Measurements from ENCODE around the gene MYO7A. TPM values are rescaled to one million over a fixed set of nuclear protein-coding genes. Genes with fewer than 3 reads are reported as not detected.

MYO7A gene
- total RNA-seq, 1 donor from 2014 or later, result 5.5 TPM

- H3K4me1 ChIP-seq, result no peaks in the 10 kb centered on the region
- TF ChIP-seq, protein P1, sequence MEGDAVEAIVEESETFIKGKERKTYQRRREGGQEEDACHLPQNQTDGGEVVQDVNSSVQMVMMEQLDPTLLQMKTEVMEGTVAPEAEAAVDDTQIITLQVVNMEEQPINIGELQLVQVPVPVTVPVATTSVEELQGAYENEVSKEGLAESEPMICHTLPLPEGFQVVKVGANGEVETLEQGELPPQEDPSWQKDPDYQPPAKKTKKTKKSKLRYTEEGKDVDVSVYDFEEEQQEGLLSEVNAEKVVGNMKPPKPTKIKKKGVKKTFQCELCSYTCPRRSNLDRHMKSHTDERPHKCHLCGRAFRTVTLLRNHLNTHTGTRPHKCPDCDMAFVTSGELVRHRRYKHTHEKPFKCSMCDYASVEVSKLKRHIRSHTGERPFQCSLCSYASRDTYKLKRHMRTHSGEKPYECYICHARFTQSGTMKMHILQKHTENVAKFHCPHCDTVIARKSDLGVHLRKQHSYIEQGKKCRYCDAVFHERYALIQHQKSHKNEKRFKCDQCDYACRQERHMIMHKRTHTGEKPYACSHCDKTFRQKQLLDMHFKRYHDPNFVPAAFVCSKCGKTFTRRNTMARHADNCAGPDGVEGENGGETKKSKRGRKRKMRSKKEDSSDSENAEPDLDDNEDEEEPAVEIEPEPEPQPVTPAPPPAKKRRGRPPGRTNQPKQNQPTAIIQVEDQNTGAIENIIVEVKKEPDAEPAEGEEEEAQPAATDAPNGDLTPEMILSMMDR (IDR thresholded peaks at IDR 0.05), result no peak
- no peaks in the 10 kb centered on the region for H3K36me3 ChIP-seq
- DNase-seq (no peak), ATAC-seq (no peak)
- no peaks in the 10 kb centered on the region for H3K27me3 ChIP-seq (ENCODE audit: low read depth)
- H3K4me3 ChIP-seq, result no peak overlapping the region
- H3K9me3 ChIP-seq, result no peaks in the 10 kb centered on the region
- no peak overlapping the region for H3K27ac ChIP-seq
- intact Hi-C loops (cut with DNase I), result no loop called here
Measured at GRCh38 chr11:77233011-77233410, 105.0 kb downstream of the MYO7A start.

GRCh38 chr11:77236901-77237300 lies 108.9 kb downstream of the MYO7A start:
- H3K9me3 ChIP-seq, result no peaks in the 10 kb centered on the region
- H3K27ac ChIP-seq, result no peak overlapping the region
- intact Hi-C loops (cut with DNase I), result no loop called here
- DNase-seq (no peak), ATAC-seq (no peak)
- H3K36me3 ChIP-seq, result no peaks in the 10 kb centered on the region
- no peaks in the 10 kb centered on the region for H3K27me3 ChIP-seq (ENCODE audit: low read depth)
- no peak overlapping the region for H3K4me3 ChIP-seq
- TF ChIP-seq, protein P1 (IDR thresholded peaks at IDR 0.05), result no peak
- H3K4me1 ChIP-seq, result no peaks in the 10 kb centered on the region

DNA sequence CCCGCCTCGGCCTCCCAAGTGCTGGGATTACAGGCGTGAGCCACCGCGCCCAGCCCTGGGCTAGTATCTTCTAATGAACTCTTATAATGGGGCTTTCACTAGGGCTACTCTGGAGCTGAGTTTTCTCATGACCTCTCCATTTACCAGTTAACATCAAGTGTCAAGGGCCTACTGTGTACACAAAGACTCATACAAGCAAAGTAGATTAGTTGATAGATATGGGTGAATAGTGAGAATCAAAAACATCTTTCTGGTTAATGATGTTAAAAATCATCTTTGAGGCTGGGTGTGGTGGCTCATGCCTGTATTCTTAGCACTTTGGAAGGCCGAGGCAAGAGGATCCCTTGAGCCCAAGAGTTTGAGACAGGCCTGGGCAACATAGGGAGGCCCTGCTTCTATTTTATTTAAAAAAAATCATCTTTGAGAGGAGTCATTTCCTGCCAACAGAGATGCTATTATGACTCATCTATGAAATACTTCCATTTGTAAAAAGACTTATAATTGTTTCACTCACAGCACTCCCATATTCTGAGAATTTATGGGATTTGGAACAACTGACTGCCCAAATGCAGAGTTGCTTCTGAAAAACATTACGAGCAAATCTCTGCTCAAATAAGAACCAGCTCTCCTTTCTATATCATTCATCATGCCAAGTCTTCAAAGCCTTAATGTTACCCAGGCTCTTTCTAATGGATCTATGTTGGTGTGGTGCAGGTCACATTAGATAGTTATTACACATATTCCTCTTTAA lies 116.4 kb downstream of the MYO7A start:
- no peak for DNase-seq

GRCh38 chr11:77249427-77249826 lies 121.4 kb downstream of the MYO7A start:
- Histone ChIP-seq H3K36me3 (no peaks in the 10 kb centered on the region), H3K9me3 (no peaks in the 10 kb centered on the region)

More for the DNA sequence above, 116.4 kb downstream of the MYO7A start:
- TF ChIP-seq, protein P1 (IDR thresholded peaks at IDR 0.05), result no peak
- Histone ChIP-seq H3K4me3 (no peak overlapping the region), H3K36me3 (no peaks in the 10 kb centered on the region), H3K27me3 (ENCODE audit: low read depth) (no peaks in the 10 kb centered on the region), H3K27ac (no peak overlapping the region), H3K4me1 (no peaks in the 10 kb centered on the region), H3K9me3 (no peaks in the 10 kb centered on the region)
- intact Hi-C loops (cut with DNase I), result no loop called here
- ATAC-seq, result peak; percentile 32 to 40

GRCh38 chr11:77250881-77251640 lies 123.0 kb downstream of the MYO7A start:
- DNase-seq (no peak), ATAC-seq (no peak)
- no peaks in the 10 kb centered on the region for H3K9me3 ChIP-seq
- no peaks in the 10 kb centered on the region for H3K27me3 ChIP-seq (ENCODE audit: low read depth)
- no peak overlapping the region for H3K4me3 ChIP-seq
- H3K4me1 ChIP-seq, result no peaks in the 10 kb centered on the region
- TF ChIP-seq, protein P1 (IDR thresholded peaks at IDR 0.05), result no peak
- intact Hi-C loops (cut with DNase I), result no loop called here
- H3K27ac ChIP-seq, result no peak overlapping the region
- no peaks in the 10 kb centered on the region for H3K36me3 ChIP-seq

More at GRCh38 chr11:77249427-77249826, 121.4 kb downstream of the MYO7A start:
- TF ChIP-seq, protein P1 (IDR thresholded peaks at IDR 0.05), result no peak
- Histone ChIP-seq H3K4me1 (no peaks in the 10 kb centered on the region), H3K27me3 (ENCODE audit: low read depth) (no peaks in the 10 kb centered on the region), H3K27ac (no peak overlapping the region), H3K4me3 (no peak overlapping the region)
- intact Hi-C loops (cut with DNase I), result no loop called here
- DNase-seq, result no peak
- no peak for ATAC-seq
